Transverse colon (tissue), 4 donors: ENCODE data around the gene IRX4.

Experiments
- CTCF ChIP-seq, 5 experiments: fragments of 200-600 bp in 3 of 5; fragments of 450-650 bp in 2 of 5; sonication (generic) in 3 of 5; IDR thresholded peaks; 1 replicate in 2 of 5; 2 replicates in 3 of 5; pipeline ENCODE4 v1.5.1; 2016 to 2017; ENCODE audit warnings: antibody characterized with exemption in 5 of 5, inconsistent platforms in 3 of 5, mild to moderate bottlenecking in 2 of 5, moderate library complexity in 1 of 5
- EP300 ChIP-seq: sonication (generic); formaldehyde crosslinking; IDR thresholded peaks from one replicate; pipeline ENCODE4 v1.6.1; 2017; ENCODE audit warnings: antibody characterized with exemption, low read depth
- POLR2A ChIP-seq: fragments of 450-650 bp; IDR thresholded peaks from one replicate; pipeline ENCODE4 v1.6.1; 2016; ENCODE audit warnings: antibody characterized with exemption, mild to moderate bottlenecking, moderate library complexity
- POLR2AphosphoS5 ChIP-seq, 3 donors: sonication (generic); formaldehyde crosslinking; IDR thresholded peaks; one replicate each; pipeline ENCODE4 v1.6.1; 2016; ENCODE audit warnings: antibody characterized with exemption in 3 of 3

GRCh38 chr5:1897386-1897785 lies 14.7 kb upstream of the IRX4 start:
- TF ChIP-seq CTCF (IDR thresholded peaks at IDR 0.05): no peak
- no peak for TF ChIP-seq POLR2A
- TF ChIP-seq EP300: no peak
- TF ChIP-seq POLR2AphosphoS5 (IDR thresholded peaks at IDR 0.05): no peak
